ENCODE data around the gene ADAMTS14. TPM values are rescaled to one million over a fixed set of nuclear protein-coding genes. Genes with fewer than 3 reads are reported as not detected.
"Not testable (repeated sequence)": the region's sequence is repeated elsewhere in the genome, so short reads cannot be mapped to it uniquely, and the experiment has no call there.

Gene ADAMTS14
- 0.61 TPM for total RNA-seq
- long read RNA-seq, partial matches to known transcripts, result 4 of 4 reads
- long read RNA-seq, other reads (novel, unspliced or antisense), result 0 of 4 reads

- DNase-seq (ENCODE audit: low spot score), result no peak
These were observed at the start of gene ADAMTS14 for GRCh38 chr10:70672165-70673042. Gene ADAMTS14 (plus strand): TSS chr10:70672506. CDS start chr10:70672803, 297 bp downstream.

GRCh38 chr10:70622541-70622940 is 49.8 kb upstream of the ADAMTS14 start:
- DNase-seq (ENCODE audit: low spot score), result no peak

GRCh38 chr10:70622981-70623844 is 49.1 kb upstream of the ADAMTS14 start:
- DNase-seq (ENCODE audit: low spot score), result no peak

- no peak for DNase-seq (ENCODE audit: low spot score)
These were observed 46.2 kb upstream of the ADAMTS14 start for GRCh38 chr10:70626056-70626455.

GRCh38 chr10:70629338-70629737 is 43.0 kb upstream of the ADAMTS14 start:
- no peak for DNase-seq (ENCODE audit: low spot score)

- not testable (repeated sequence) for DNase-seq (ENCODE audit: low spot score)
These were observed 40.6 kb upstream of the ADAMTS14 start for GRCh38 chr10:70631735-70632134.

- no peak for DNase-seq (ENCODE audit: low spot score)
These were observed 38.3 kb upstream of the ADAMTS14 start for GRCh38 chr10:70634011-70634410.

GRCh38 chr10:70634515-70634914 is 37.8 kb upstream of the ADAMTS14 start:
- not testable (repeated sequence) for DNase-seq (ENCODE audit: low spot score)

GRCh38 chr10:70639640-70640383 is 32.5 kb upstream of the ADAMTS14 start:
- not testable (repeated sequence) for DNase-seq (ENCODE audit: low spot score)

- not testable (repeated sequence) for DNase-seq (ENCODE audit: low spot score)
These were observed 29.0 kb upstream of the ADAMTS14 start for GRCh38 chr10:70643272-70643671.

- DNase-seq (ENCODE audit: low spot score), result not testable (repeated sequence)
These were observed 27.3 kb upstream of the ADAMTS14 start for GRCh38 chr10:70644959-70645358.

GRCh38 chr10:70647086-70647485 is 25.2 kb upstream of the ADAMTS14 start:
- no peak for DNase-seq (ENCODE audit: low spot score)

GRCh38 chr10:70648427-70648826 is 23.9 kb upstream of the ADAMTS14 start:
- no peak for DNase-seq (ENCODE audit: low spot score)

GRCh38 chr10:70649526-70649925 is 22.8 kb upstream of the ADAMTS14 start:
- no peak for DNase-seq (ENCODE audit: low spot score)

- no peak for DNase-seq (ENCODE audit: low spot score)
These were observed 22.2 kb upstream of the ADAMTS14 start for GRCh38 chr10:70650104-70650503.

- no peak for DNase-seq (ENCODE audit: low spot score)
These were observed 21.6 kb upstream of the ADAMTS14 start for GRCh38 chr10:70650718-70651117.

- DNase-seq (ENCODE audit: low spot score), result no peak
These were observed 20.6 kb upstream of the ADAMTS14 start for GRCh38 chr10:70651661-70652060.

GRCh38 chr10:70652761-70653657 is 19.3 kb upstream of the ADAMTS14 start:
- peak; percentile 84 for DNase-seq (ENCODE audit: low spot score)

- DNase-seq (ENCODE audit: low spot score), result peak; percentile 72
These were observed 17.0 kb upstream of the ADAMTS14 start for GRCh38 chr10:70655316-70655715.

GRCh38 chr10:70656489-70656888 is 15.8 kb upstream of the ADAMTS14 start:
- DNase-seq (ENCODE audit: low spot score), result peak; percentile 74
